H1 (cell line): Measurements from ENCODE around the gene ADARB2.

Experiments used
- BRCA1 ChIP-seq: IDR thresholded peaks from 2 replicates; pipeline ENCODE4 v1.6.1; 2012; ENCODE audit warnings: low read depth, low read length, improper control_type of control experiment
- CEBPB ChIP-seq: IDR thresholded peaks from 2 replicates; pipeline ENCODE4 v1.6.1; 2012; ENCODE audit warnings: low read depth, low read length
- JUN ChIP-seq: IDR thresholded peaks from 2 replicates; pipeline ENCODE4 v1.6.1; 2011; ENCODE audit warnings: low read depth, mild to moderate bottlenecking, improper control_type of control experiment, low read length
- POLR2A ChIP-seq, 2 experiments: IDR thresholded peaks; 1 replicate in 1 of 2; 2 replicates in 1 of 2; pipeline ENCODE4 v1.6.1; 2011; ENCODE audit warnings: low read depth in 2 of 2, low read length in 2 of 2, mild to moderate bottlenecking in 2 of 2; ENCODE audit errors: control extremely low read depth in 1 of 2
- POLR2AphosphoS5 ChIP-seq: IDR thresholded peaks from 2 replicates; pipeline ENCODE4 v1.6.1; 2011; ENCODE audit warnings: low read depth, low read length
- RAD21 ChIP-seq, 2 experiments: IDR thresholded peaks in 1 of 2; conservative IDR thresholded peaks in 1 of 2; 2 replicates each; pipeline ENCODE4 v1.6.1; 2011; ENCODE audit warnings: low read depth in 2 of 2, low read length in 2 of 2, improper control_type of control experiment in 1 of 2, inconsistent platforms in 1 of 2, mild to moderate bottlenecking in 1 of 2, moderate library complexity in 1 of 2
- TF ChIP-seq, protein P1 (sequence below), 3 experiments: IDR thresholded peaks; 1 replicate in 2 of 3; 2 replicates in 1 of 3; pipeline versions ENCODE4 v1.5.1 to v1.6.1; 2011; ENCODE audit warnings: low read length in 3 of 3, mild to moderate bottlenecking in 3 of 3, inconsistent platforms in 2 of 3, low read depth in 1 of 3, moderate library complexity in 1 of 3; ENCODE audit not compliant: insufficient read depth in 1 of 3; ENCODE audit errors: control extremely low read depth in 1 of 3

DNA sequence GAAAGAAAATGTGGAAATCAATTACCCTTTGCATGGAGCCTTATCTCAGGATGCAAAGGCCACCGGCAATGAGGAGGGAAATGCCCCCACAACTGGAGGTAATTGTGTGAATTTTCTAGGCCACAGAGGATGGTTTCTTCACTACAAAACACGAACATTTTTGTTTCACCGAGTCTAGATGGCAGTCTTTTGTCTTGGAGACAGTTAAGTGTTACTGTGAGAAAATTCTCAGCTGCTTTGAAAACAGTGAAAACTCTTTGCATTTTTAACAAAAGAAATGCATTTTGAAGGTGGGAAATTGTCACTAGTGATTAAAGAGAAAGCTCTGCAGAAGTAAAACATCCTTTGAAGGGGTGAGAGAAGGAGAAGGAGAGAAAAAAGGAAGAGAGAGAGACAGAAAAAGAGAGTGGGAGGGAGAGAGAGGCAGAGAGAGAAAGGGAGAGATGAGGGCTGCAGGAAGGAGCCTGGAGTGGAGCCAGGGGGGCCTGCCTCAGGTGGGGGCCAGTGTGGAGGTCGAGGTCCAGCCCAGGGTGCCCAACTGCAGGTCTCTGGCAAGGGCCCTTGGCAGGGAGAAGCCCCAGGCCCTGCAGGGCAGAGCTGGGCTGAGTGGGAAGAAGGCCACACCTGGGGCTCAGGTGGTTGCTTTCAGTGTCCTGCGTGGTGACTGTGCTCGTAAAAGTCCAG, 261.4 kb downstream of the ADARB2 start:
- TF ChIP-seq JUN = no peak
- TF ChIP-seq BRCA1 = no peak
- TF ChIP-seq, protein P1, sequence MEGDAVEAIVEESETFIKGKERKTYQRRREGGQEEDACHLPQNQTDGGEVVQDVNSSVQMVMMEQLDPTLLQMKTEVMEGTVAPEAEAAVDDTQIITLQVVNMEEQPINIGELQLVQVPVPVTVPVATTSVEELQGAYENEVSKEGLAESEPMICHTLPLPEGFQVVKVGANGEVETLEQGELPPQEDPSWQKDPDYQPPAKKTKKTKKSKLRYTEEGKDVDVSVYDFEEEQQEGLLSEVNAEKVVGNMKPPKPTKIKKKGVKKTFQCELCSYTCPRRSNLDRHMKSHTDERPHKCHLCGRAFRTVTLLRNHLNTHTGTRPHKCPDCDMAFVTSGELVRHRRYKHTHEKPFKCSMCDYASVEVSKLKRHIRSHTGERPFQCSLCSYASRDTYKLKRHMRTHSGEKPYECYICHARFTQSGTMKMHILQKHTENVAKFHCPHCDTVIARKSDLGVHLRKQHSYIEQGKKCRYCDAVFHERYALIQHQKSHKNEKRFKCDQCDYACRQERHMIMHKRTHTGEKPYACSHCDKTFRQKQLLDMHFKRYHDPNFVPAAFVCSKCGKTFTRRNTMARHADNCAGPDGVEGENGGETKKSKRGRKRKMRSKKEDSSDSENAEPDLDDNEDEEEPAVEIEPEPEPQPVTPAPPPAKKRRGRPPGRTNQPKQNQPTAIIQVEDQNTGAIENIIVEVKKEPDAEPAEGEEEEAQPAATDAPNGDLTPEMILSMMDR (IDR thresholded peaks at IDR 0.05; ENCODE audit: control extremely low read depth in 1 of 3, insufficient read depth in 1 of 3, low read depth in 1 of 3, low read length in 3 of 3) = no peak
- no peak for TF ChIP-seq POLR2A (IDR thresholded peaks at IDR 0.05; ENCODE audit: control extremely low read depth in 1 of 2, low read depth in 2 of 2, low read length in 2 of 2)
- TF ChIP-seq POLR2AphosphoS5 = no peak
- TF ChIP-seq RAD21 (IDR thresholded peaks at IDR 0.05 in 1 of 2, conservative IDR thresholded peaks at IDR 0.05 in 1 of 2; ENCODE audit: low read depth in 2 of 2, low read length in 2 of 2) = no peak
- no peak for TF ChIP-seq CEBPB
